ENCODE measurements around the gene CHD5.

The CHD5 gene

DNA sequence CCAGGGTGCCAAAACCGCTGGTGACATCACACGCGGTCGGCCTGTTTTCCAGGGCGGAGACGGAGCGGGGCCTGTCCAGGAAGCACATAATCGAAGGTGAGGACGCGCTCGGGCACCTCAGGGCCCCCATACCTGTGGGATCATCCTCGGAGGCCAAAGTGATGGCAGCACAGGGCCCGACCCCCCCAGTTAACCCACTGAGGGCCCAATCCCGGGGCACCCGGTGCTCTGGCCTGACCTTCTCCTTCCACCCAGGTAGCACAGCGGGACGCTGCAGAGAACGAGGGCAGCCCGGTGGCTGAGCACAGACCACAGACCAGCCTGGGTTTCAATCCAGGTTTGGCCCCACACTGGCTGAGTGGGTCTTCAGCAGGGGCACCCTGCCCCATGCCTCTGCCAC lies 91.2 kb downstream of the CHD5 start:
- DNase-seq (ENCODE audit: low spot score): no peak
- in situ Hi-C loops (cut with MboI; ENCODE audit: low sequenced_read_pairs, unreplicated experiment): no loop called here
- TF ChIP-seq, protein P1, sequence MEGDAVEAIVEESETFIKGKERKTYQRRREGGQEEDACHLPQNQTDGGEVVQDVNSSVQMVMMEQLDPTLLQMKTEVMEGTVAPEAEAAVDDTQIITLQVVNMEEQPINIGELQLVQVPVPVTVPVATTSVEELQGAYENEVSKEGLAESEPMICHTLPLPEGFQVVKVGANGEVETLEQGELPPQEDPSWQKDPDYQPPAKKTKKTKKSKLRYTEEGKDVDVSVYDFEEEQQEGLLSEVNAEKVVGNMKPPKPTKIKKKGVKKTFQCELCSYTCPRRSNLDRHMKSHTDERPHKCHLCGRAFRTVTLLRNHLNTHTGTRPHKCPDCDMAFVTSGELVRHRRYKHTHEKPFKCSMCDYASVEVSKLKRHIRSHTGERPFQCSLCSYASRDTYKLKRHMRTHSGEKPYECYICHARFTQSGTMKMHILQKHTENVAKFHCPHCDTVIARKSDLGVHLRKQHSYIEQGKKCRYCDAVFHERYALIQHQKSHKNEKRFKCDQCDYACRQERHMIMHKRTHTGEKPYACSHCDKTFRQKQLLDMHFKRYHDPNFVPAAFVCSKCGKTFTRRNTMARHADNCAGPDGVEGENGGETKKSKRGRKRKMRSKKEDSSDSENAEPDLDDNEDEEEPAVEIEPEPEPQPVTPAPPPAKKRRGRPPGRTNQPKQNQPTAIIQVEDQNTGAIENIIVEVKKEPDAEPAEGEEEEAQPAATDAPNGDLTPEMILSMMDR (IDR thresholded peaks at IDR 0.05; ENCODE audit: borderline replicate concordance, control extremely low read depth, extremely low read depth, insufficient read depth, missing control alignments): no peak

DNA sequence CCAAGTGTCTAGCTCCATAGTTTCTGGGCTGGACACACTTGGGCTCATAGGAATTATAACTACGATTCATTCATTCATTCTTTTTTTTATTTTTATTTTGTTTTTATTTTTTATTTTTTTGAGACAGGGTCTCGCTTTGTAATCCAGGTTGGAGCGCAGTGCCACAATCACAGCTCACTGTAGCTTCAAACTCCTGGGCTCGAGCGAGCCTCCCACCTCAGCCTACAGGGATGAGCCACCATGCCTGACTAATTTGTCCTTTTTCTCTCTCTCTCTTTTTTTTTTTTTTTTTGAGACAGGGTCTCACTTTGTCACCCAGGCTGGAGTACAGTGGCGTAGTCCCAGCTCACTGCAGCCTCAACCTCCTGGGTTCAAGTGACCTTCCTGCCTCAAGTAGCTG lies 92.2 kb downstream of the CHD5 start:
- no peak for DNase-seq (ENCODE audit: low spot score)
- in situ Hi-C loops (cut with MboI; ENCODE audit: low sequenced_read_pairs, unreplicated experiment): no loop called here
- TF ChIP-seq, protein P1 (IDR thresholded peaks at IDR 0.05; ENCODE audit: borderline replicate concordance, control extremely low read depth, extremely low read depth, insufficient read depth, missing control alignments): no peak

DNA sequence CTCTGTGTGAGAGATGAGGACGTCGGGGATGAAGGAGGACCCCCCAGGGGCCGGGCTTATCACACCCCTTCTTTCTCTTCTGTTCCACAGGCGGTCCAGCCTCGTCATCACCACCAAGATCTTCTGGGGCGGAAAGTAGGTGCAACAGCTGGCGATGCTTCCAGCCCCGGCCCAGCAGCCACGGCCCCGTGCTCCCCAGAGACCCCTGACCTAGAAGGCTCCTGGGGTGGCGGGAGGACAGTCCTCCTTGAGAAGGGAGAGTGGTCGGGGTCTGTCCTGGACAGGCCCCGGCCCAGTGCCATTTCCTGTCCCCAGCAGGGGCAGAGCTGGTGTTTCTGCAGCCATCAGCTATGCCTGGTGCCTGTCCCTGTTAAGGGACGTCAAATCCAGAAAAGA lies 92.7 kb downstream of the CHD5 start:
- no peak for DNase-seq (ENCODE audit: low spot score)
- in situ Hi-C loops (cut with MboI; ENCODE audit: low sequenced_read_pairs, unreplicated experiment): no loop called here
- TF ChIP-seq, protein P1 (IDR thresholded peaks at IDR 0.05; ENCODE audit: borderline replicate concordance, control extremely low read depth, extremely low read depth, insufficient read depth, missing control alignments): no peak

DNA sequence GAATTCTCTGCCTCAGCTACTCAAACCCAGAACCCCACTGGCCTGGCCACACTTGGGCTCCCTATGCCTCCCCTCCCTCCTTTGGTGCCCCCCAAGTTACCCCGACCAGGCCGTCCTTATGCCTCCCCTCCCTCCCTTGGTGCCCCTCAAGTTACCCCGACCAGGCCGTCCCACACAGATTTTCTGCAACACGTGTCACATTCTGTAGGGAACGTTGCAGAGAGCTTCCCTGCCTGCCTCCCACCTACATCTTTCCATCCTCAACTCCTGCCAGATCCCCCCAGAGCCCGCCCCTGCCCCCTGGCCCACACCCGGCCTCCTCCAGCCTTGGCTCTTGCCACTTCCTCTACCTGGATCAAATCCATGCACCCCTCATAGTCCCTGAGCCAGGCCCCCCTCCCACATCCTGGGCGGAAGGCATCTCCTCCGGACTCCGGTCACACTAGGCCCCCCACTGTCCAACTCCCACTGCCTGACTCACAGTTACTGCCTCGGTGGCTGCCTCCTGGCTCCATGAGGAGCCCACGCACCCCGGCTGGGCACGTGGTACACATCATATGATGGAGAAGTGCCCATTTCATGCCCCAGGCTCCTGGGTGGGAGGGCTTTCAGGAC lies 93.3 kb downstream of the CHD5 start:
- TF ChIP-seq, protein P1 (IDR thresholded peaks at IDR 0.05; ENCODE audit: borderline replicate concordance, control extremely low read depth, extremely low read depth, insufficient read depth, missing control alignments): no peak
- in situ Hi-C loops (cut with MboI; ENCODE audit: low sequenced_read_pairs, unreplicated experiment): no loop called here
- no peak for DNase-seq (ENCODE audit: low spot score)

DNA sequence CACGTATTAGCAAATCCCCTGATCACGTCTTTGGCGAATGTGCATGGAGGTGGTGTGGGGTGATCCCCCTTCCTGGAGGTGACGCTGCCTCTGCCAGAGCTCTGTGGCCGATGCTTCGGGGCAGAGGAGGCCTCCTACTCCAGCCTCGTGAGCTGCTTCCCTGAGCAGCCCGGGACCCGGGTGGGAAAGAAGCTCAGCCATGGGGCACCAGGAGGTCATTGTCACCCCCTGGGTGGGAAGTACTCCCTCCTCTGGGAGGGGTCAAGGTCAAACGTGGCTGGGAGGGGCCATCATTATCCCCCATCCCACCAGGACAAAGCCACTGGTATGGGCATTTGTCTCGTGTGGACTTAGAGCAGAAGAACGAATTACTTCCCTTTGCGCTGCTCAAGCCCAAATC lies 93.8 kb downstream of the CHD5 start:
- no peak for DNase-seq (ENCODE audit: low spot score)
- TF ChIP-seq, protein P1 (IDR thresholded peaks at IDR 0.05; ENCODE audit: borderline replicate concordance, control extremely low read depth, extremely low read depth, insufficient read depth, missing control alignments): no peak
- in situ Hi-C loops (cut with MboI; ENCODE audit: low sequenced_read_pairs, unreplicated experiment): no loop called here

DNA sequence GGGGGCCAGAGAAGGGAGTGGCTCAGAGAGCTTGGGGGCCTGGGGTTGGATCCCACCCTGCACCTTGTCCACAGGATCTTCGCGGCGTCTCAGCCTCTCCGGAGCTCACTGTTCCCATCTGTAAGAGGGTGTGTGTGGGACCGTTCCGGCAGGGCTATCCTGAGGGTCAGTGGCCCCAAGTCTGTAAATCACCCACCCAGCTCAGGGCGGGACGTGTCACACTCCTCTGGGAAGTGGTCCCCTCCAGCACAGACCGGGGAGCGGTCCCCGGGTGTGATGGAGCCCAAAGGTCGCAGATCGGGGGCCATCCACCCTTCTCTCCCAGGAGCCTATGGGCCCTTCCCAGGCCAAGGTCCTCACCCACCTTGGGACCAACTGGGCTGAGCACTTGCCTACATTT lies 94.5 kb downstream of the CHD5 start:
- in situ Hi-C loops (cut with MboI; ENCODE audit: low sequenced_read_pairs, unreplicated experiment): no loop called here
- TF ChIP-seq, protein P1 (IDR thresholded peaks at IDR 0.05; ENCODE audit: borderline replicate concordance, control extremely low read depth, extremely low read depth, insufficient read depth, missing control alignments): no peak
- DNase-seq (ENCODE audit: low spot score): no peak
